ENCODE results near the gene ARF5.

DNA sequence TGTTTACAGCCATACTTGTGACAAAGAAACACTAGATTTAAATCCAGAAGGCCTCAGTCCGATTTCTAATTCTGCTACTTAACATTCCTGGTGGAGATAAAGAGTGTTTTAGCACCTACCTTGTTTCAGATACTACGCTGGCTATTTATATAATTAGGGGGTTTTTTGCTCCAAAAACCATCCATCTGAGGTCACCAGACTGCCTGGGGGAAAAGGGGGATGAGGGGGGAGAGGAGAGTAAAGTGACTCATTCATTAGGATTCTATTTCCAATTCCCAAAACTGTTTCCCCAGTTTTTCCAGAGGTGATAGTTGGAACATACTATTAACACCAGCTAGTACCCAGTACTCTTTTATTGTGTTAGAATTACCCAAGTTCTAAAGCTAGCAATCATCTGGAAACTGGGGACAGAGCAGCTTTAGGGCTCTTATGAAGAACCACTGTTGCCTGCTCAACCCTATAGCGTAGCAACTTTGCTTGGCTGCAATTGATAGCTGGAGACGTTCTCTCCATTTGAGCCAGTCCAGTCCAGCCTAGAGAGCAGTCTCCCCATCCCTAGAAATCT is 9.4 kb upstream of the ARF5 start:
- TF ChIP-seq CTCF (IDR thresholded peaks at IDR 0.05; ENCODE audit: low read depth, low read length) (no peak), EZH2phosphoT487 (IDR thresholded peaks at IDR 0.05; ENCODE audit: low read depth) (no peak)
